ENCODE measurements around the gene DGKH.
A peak's percentile ranks its signal among the peaks of the same experiment; 100 is the strongest.

The DGKH gene

GRCh38 chr13:42057918-42058530 lies 9.6 kb downstream of the DGKH start:
- no peak overlapping the region for H3K4me3 ChIP-seq (replicated peaks in 1 of 2; ENCODE audit: low read depth in 2 of 2, low read length in 2 of 2)
- TF ChIP-seq CTCF (IDR thresholded peaks at IDR 0.05; ENCODE audit: low read depth, low read length): no peak
- no peak for DNase-seq (ENCODE audit: low read depth in 2 of 2)

- TF ChIP-seq CTCF (IDR thresholded peaks at IDR 0.05; ENCODE audit: low read depth, low read length): no peak
- H3K4me3 ChIP-seq (replicated peaks in 1 of 2; ENCODE audit: low read depth in 2 of 2, low read length in 2 of 2): no peak overlapping the region
- DNase-seq (ENCODE audit: low read depth in 2 of 2): no peak
These were observed 13.5 kb downstream of the DGKH start for GRCh38 chr13:42061943-42062342.

- DNase-seq (ENCODE audit: low read depth in 2 of 2): no peak
- no peak for TF ChIP-seq CTCF (IDR thresholded peaks at IDR 0.05; ENCODE audit: low read depth, low read length)
- no peak overlapping the region for H3K4me3 ChIP-seq (replicated peaks in 1 of 2; ENCODE audit: low read depth in 2 of 2, low read length in 2 of 2)
These were observed 14.7 kb downstream of the DGKH start for GRCh38 chr13:42063105-42063504.

- peak; percentile 76 to 79 for DNase-seq (ENCODE audit: low read depth in 2 of 2)
- no peak overlapping the region for H3K4me3 ChIP-seq (replicated peaks in 1 of 2; ENCODE audit: low read depth in 2 of 2, low read length in 2 of 2)
- no peak for TF ChIP-seq CTCF (IDR thresholded peaks at IDR 0.05; ENCODE audit: low read depth, low read length)
These were observed 15.8 kb downstream of the DGKH start for GRCh38 chr13:42064259-42064658.

GRCh38 chr13:42064966-42065365 lies 16.5 kb downstream of the DGKH start:
- DNase-seq (ENCODE audit: low read depth in 2 of 2): no peak
- no peak overlapping the region for H3K4me3 ChIP-seq (replicated peaks in 1 of 2; ENCODE audit: low read depth in 2 of 2, low read length in 2 of 2)
- TF ChIP-seq CTCF (IDR thresholded peaks at IDR 0.05; ENCODE audit: low read depth, low read length): no peak

- no peak for DNase-seq (ENCODE audit: low read depth in 2 of 2)
- TF ChIP-seq CTCF (IDR thresholded peaks at IDR 0.05; ENCODE audit: low read depth, low read length): no peak
- no peak overlapping the region for H3K4me3 ChIP-seq (replicated peaks in 1 of 2; ENCODE audit: low read depth in 2 of 2, low read length in 2 of 2)
These were observed 17.0 kb downstream of the DGKH start for GRCh38 chr13:42065414-42065813.

GRCh38 chr13:42066542-42066941 lies 18.1 kb downstream of the DGKH start:
- TF ChIP-seq CTCF (IDR thresholded peaks at IDR 0.05; ENCODE audit: low read depth, low read length): no peak
- H3K4me3 ChIP-seq (replicated peaks in 1 of 2; ENCODE audit: low read depth in 2 of 2, low read length in 2 of 2): no peak overlapping the region
- DNase-seq (ENCODE audit: low read depth in 2 of 2): peak; percentile 53 to 95
